HG02610 (cell line): Measurements from ENCODE around the gene EPS8L1.

Source experiments
- ATAC-seq: cut with Tn5 transposase; IDR thresholded peaks from one replicate; pipeline ENCODE4 v1.9.1; 2021; ENCODE audit warnings: mild to moderate bottlenecking, moderate library complexity; ENCODE audit not compliant: unreplicated experiment

EPS8L1 gene

GRCh38 chr19:55113570-55114039, 37.9 kb downstream of the EPS8L1 start:
- ATAC-seq = no peak

DNA sequence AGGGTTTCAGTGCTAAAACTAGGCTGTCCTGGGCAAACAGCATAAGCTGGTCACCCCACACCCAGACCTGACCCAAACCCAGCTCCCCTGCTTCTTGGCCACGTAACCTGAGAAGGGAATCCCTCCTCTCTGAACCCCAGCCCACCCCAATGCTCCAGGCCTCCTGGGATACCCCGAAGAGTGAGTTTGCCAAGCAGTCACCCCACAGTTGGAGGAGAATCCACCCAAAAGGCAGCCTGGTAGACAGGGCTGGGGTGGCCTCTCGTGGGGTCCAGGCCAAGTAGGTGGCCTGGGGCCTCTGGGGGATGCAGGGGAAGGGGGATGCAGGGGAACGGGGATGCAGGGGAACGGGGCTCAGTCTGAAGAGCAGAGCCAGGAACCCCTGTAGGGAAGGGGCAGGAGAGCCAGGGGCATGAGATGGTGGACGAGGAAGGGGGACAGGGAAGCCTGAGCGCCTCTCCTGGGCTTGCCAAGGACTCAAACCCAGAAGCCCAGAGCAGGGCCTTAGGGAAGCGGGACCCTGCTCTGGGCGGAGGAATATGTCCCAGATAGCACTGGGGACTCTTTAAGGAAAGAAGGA, 39.0 kb downstream of the EPS8L1 start:
- ATAC-seq = no peak

- no peak for ATAC-seq
Observed at GRCh38 chr19:55115446-55116065, 39.9 kb downstream of the EPS8L1 start.

- ATAC-seq = no peak
Observed at GRCh38 chr19:55116232-55116858, 40.7 kb downstream of the EPS8L1 start.

- ATAC-seq = peak; percentile 2
Observed at GRCh38 chr19:55116859-55117662, 41.4 kb downstream of the EPS8L1 start, which contains the start of gene PPP1R12C. Gene PPP1R12C, minus strand, starts transcription at chr19:55117637. Its CDS starts 94 bp downstream, at chr19:55117543.

DNA sequence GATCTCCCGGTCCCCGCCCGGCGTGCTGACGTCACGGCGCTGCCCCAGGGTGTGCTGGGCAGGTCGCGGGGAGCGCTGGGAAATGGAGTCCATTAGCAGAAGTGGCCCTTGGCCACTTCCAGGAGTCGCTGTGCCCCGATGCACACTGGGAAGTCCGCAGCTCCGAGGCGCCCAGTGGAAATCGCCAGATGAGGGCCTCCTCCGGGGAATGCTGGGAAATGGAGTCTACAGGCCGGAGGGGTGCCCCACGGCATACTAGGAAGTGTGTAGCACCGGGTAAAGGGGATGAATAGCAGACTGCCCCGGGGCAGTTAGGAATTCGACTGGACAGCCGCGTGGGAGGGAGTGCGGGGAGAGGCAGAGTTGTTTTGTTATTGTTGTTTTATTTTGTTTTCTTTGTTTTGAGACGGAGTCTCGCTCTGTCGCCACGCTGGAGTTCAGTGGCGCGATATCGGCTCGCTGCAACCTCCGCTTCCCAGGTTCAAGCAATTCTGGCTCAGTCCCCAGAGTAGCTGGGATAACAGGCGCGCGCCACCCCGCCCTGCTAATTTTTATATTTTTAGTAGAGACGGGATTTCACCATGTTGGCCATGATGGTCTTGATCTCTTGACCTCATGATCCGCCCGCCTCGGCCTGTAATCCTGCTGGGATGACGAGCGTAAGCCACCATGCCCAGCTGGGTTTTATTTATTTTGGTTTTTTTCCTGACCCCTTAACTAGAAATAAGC, 42.2 kb downstream of the EPS8L1 start:
- peak; percentile 87 for ATAC-seq

DNA sequence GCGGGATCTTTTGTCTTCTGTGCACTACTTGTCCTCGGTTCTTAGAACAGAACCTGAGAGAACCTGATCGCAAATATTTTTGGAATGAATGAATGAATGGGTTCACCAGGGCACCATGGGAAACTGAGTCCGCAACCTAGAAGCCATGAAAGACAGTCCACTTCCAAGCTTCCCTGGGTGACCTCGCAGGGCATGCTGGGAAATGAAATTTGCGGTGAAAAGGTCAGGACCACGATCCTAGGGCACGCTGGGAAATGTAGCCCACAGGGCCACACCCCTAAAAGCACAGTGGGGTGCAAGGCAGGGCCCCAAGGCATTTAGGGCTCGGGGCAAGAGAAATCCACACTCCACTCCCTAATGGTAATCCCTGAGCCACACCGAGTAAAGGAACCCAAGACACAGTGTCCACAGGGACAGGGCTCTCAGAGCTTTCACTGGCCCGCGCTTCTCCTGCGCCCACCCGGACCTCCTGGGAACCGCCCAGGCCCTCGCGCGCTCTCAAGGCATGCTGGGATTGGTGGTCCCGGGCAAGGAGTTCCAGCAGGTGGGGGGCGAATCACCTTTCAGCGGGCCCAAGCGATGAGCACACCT, 42.8 kb downstream of the EPS8L1 start:
- ATAC-seq = no peak

DNA sequence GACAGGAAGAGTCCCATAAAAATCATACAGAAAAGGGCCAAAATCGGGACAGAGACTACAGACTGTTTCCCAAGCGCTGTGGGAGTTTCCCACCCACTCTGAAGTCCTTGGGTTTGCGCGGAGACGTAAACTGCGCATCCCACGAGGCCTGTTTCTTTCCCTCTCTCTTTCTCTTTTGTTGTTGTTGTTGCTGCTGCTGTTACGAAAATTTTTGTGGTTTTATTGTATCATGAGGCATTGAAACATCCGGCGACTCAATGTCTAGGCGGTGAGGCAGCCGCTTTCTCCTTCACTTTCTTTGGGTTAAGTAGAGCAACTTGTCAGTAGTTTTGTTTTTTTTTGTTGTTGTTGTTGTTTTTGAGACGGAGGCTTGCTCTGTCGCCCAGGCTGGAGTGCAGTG, 43.4 kb downstream of the EPS8L1 start:
- ATAC-seq = no peak

DNA sequence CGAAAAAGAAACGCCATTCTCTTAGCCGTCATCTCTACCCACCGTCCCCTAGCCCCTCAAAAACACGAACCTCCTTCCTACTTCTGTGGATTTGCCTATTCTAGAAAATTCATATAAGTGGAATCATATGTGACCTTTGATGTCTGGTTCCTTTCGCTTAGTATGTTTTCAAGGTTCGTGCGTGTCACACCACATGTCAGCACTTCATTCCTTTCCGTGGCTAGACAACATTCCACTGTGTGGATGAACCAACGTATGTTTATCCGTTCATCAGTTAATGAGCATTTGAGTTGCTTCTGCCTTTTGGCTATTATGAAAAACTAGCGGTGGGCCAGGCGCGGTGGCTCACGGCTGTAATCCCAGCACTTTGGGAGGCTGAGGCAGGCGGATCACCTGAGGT, 55.8 kb downstream of the EPS8L1 start:
- no peak for ATAC-seq

- no peak for ATAC-seq
Observed at GRCh38 chr19:55132453-55133129, 56.9 kb downstream of the EPS8L1 start.

- ATAC-seq = no peak
Observed at GRCh38 chr19:55133639-55134444, 58.2 kb downstream of the EPS8L1 start.

DNA sequence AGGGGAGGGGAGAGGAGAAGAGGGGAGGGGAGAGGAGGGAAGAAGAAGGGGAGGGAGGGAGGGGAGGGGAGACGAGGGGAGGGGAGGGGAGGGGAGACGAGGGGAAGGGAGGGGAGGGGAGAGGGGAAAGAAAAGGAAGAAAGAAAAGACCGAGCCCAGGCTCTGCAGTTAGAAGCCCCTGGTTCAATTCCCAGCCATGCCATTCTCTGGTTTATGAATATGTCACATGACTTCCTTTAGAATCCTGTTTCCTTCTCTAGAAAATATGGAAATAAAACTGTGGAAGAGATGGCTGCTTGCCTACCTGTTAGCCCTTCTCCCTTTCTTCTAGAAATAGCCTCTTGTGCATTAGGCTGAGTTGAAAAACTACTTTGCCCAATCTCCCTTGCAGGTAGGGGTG, 59.1 kb downstream of the EPS8L1 start:
- ATAC-seq = no peak

DNA sequence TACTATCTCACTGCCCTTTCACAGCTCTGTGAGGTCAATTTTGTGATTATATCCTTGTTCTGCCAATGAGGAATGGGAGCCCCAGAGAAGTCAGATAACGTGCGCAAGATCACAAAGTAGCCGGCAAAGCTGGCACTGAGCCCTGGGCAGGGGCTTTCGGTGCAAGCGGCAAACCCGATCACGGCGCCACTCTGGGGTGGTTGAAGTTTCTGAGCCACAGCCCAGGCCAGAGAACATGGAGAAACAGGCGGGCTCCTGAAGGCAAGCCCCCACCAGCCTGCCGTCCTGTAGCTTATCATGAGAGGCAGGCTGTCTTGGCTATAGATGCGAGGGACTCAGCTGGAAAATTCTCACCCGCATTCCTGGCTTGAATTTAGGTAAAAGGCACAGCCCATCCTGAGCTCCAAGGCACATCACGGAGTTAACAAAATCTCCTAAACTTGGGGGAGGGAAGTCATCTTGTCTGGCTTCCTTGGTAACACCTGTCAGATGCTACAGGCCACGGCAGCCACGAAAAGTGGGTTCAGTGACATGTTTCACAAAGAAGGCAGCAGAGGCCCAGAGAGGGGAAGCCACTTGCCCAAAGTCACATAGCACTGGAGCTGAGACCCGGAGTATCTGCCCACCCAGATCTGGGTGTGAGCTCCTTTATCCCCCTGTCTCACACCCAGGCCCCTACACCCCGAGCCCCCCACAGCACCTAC, 60.9 kb downstream of the EPS8L1 start:
- no peak for ATAC-seq
